ENCODE results near the gene ZNF319. TPM values are rescaled to one million over a fixed set of nuclear protein-coding genes. Genes with fewer than 3 reads are reported as not detected.

Gene ZNF319
- total and polyA plus RNA-seq, 8 donors = 1.4 to 11.0 (median 2.7) TPM; not detected in 1

GRCh38 chr16:57951204-57951960 lies 49.1 kb downstream of the ZNF319 start:
- peaks cover 0 to 26% (median 0%) of the 10 kb centered on the region in 3 donors for H3K27me3 ChIP-seq
- H3K9me3 ChIP-seq = no peaks in the 10 kb centered on the region
- H3K36me3 ChIP-seq = no peaks in the 10 kb centered on the region
- H3K27ac ChIP-seq = no peak overlapping the region
- intact Hi-C loops (cut with DNase I; ENCODE audit: low total_unique reads) = no loop called here
- H3K4me1 ChIP-seq = no peaks in the 10 kb centered on the region
- WGBS, 5 donors = 84 to 90% (median 87%) methylated on average over 6 to 7 of the region's 7 CpGs
- TF ChIP-seq POLR2AphosphoS5 (IDR thresholded peaks at IDR 0.05) (no peak), CTCF (IDR thresholded peaks at IDR 0.05) (no peak)
- no peak for DNase-seq
- no peak overlapping the region for H3K4me3 ChIP-seq

GRCh38 chr16:57950382-57950781 lies 50.1 kb downstream of the ZNF319 start:
- intact Hi-C loops (cut with DNase I; ENCODE audit: low total_unique reads) = no loop called here

GRCh38 chr16:57949595-57950238 lies 50.8 kb downstream of the ZNF319 start:
- intact Hi-C loops (cut with DNase I; ENCODE audit: low total_unique reads) = no loop called here
- H3K4me3 ChIP-seq = no peak overlapping the region
- no peaks in the 10 kb centered on the region for H3K36me3 ChIP-seq
- H3K4me1 ChIP-seq = no peaks in the 10 kb centered on the region
- 79 to 86% (median 80%) methylated on average over 5 of the region's 5 CpGs for WGBS, 5 donors
- no peak overlapping the region for H3K27ac ChIP-seq
- TF ChIP-seq POLR2A (IDR thresholded peaks at IDR 0.05) (no peak), EP300 (IDR thresholded peaks at IDR 0.05) (no peak), CTCF (IDR thresholded peaks at IDR 0.05) (no peak), POLR2AphosphoS5 (IDR thresholded peaks at IDR 0.05) (no peak)
- no peak for DNase-seq
- H3K27me3 ChIP-seq = peaks cover 0 to 26% (median 0%) of the 10 kb centered on the region in 3 donors
- no peaks in the 10 kb centered on the region for H3K9me3 ChIP-seq

More at GRCh38 chr16:57950382-57950781, 50.1 kb downstream of the ZNF319 start:
- Histone ChIP-seq H3K4me3 (no peak overlapping the region), H3K4me1 (no peaks in the 10 kb centered on the region), H3K27ac (no peak overlapping the region), H3K27me3 (peaks cover 0 to 26% (median 0%) of the 10 kb centered on the region in 3 donors), H3K9me3 (no peaks in the 10 kb centered on the region), H3K36me3 (no peaks in the 10 kb centered on the region)
- DNase-seq = no peak
- TF ChIP-seq POLR2A (IDR thresholded peaks at IDR 0.05) (no peak), POLR2AphosphoS5 (IDR thresholded peaks at IDR 0.05) (no peak), CTCF (IDR thresholded peaks at IDR 0.05) (no peak), EP300 (IDR thresholded peaks at IDR 0.05) (no peak)
- WGBS, 5 donors = 52 to 59% (median 57%) methylated on average over 6 of the region's 6 CpGs

GRCh38 chr16:57949013-57949412 lies 51.5 kb downstream of the ZNF319 start:
- H3K36me3 ChIP-seq = no peaks in the 10 kb centered on the region
- H3K4me3 ChIP-seq = no peak overlapping the region
- 9 to 30% (median 13%) methylated on average over 1 to 2 of the region's 2 CpGs for WGBS, 5 donors
- H3K27ac ChIP-seq = no peak overlapping the region
- no peak for DNase-seq
- TF ChIP-seq EP300 (IDR thresholded peaks at IDR 0.05) = no peak
- TF ChIP-seq POLR2A (IDR thresholded peaks at IDR 0.05) = no peak
- no peak for TF ChIP-seq CTCF (IDR thresholded peaks at IDR 0.05)
- TF ChIP-seq POLR2AphosphoS5 (IDR thresholded peaks at IDR 0.05) = no peak
- no peaks in the 10 kb centered on the region for H3K9me3 ChIP-seq
- peaks cover 0 to 26% (median 0%) of the 10 kb centered on the region in 3 donors for H3K27me3 ChIP-seq
- H3K4me1 ChIP-seq = no peaks in the 10 kb centered on the region
- intact Hi-C loops (cut with DNase I; ENCODE audit: low total_unique reads) = no loop called here

Measured in stomach (tissue), 9 donors.